Measurements from ENCODE around the gene UNK.
A peak's percentile ranks its signal among the peaks of the same experiment; 100 is the strongest.
"Not testable (repeated sequence)": the region's sequence is repeated elsewhere in the genome, so short reads cannot be mapped to it uniquely, and the experiment has no call there.

The UNK gene

GRCh38 chr17:75848523-75849278, 64.1 kb downstream of the UNK start:
- FAIRE-seq (no peak), DNase-seq (ENCODE audit: insufficient read length, low spot score) (no peak)
- TF ChIP-seq CTCF (IDR thresholded peaks at IDR 0.05; ENCODE audit: insufficient read depth, missing control alignments): peak; percentile 82

GRCh38 chr17:75849279-75849646, 64.7 kb downstream of the UNK start:
- DNase-seq (ENCODE audit: insufficient read length, low spot score) (no peak), FAIRE-seq (no peak)
- TF ChIP-seq CTCF (IDR thresholded peaks at IDR 0.05; ENCODE audit: insufficient read depth, missing control alignments): no peak

GRCh38 chr17:75849724-75850123, 65.1 kb downstream of the UNK start:
- FAIRE-seq (no peak), DNase-seq (ENCODE audit: insufficient read length, low spot score) (no peak)
- TF ChIP-seq CTCF (IDR thresholded peaks at IDR 0.05; ENCODE audit: insufficient read depth, missing control alignments): no peak

GRCh38 chr17:75850928-75851692, 66.5 kb downstream of the UNK start:
- no peak for TF ChIP-seq CTCF (IDR thresholded peaks at IDR 0.05; ENCODE audit: insufficient read depth, missing control alignments)
- DNase-seq (ENCODE audit: insufficient read length, low spot score) (no peak), FAIRE-seq (no peak)

- not testable (repeated sequence) for DNase-seq (ENCODE audit: insufficient read length, low spot score); FAIRE-seq
Observed at GRCh38 chr17:75851693-75851991, 67.0 kb downstream of the UNK start.

- TF ChIP-seq CTCF (IDR thresholded peaks at IDR 0.05; ENCODE audit: insufficient read depth, missing control alignments): no peak
- no peak for DNase-seq (ENCODE audit: insufficient read length, low spot score)
- FAIRE-seq: no peak
Observed at GRCh38 chr17:75853433-75853832, 68.8 kb downstream of the UNK start.

- no peak for TF ChIP-seq CTCF (IDR thresholded peaks at IDR 0.05; ENCODE audit: insufficient read depth, missing control alignments)
- DNase-seq (ENCODE audit: insufficient read length, low spot score) (no peak), FAIRE-seq (no peak)
Observed at GRCh38 chr17:75854101-75854748, 69.6 kb downstream of the UNK start.

All from D721Med (cell line).